Neural progenitor cell (in vitro differentiated cells): ENCODE measurements around the gene NCK2. TPM values are rescaled to one million over a fixed set of nuclear protein-coding genes. Genes with fewer than 3 reads are reported as not detected.

Source experiments
- DNase-seq: peaks from one replicate; pipeline ENCODE4 v3.0.0-alpha.2; 2016; ENCODE audit warnings: low spot score
- H2AFZ ChIP-seq: fragments of 200-600 bp; sonication (generic); replicated peaks from 2 replicates; pipeline ENCODE4 v1.6.1; 2016; ENCODE audit warnings: antibody characterized with exemption
- H3F3A ChIP-seq: fragments of 200-600 bp; sonication (generic); 2 replicates; pipeline ENCODE4 v1.6.1; 2016; ENCODE audit warnings: antibody characterized with exemption, low read depth
- H3K27ac ChIP-seq: fragments of 200-600 bp; sonication (generic); 2 replicates; pipeline ENCODE4 v1.5.1; 2016; ENCODE audit warnings: mild to moderate bottlenecking
- H3K27me3 ChIP-seq: fragments of 200-600 bp; sonication (generic); 2 replicates; pipeline ENCODE4 v1.6.1; 2016; ENCODE audit warnings: mild to moderate bottlenecking, moderate library complexity
- H3K36me3 ChIP-seq: fragments of 200-600 bp; sonication (generic); 2 replicates; pipeline ENCODE4 v1.5.1; 2016
- H3K4me1 ChIP-seq: fragments of 200-600 bp; sonication (generic); 2 replicates; pipeline ENCODE4 v1.6.1; 2016; ENCODE audit warnings: mixed run types
- H3K4me2 ChIP-seq: fragments of 200-600 bp; sonication (generic); 2 replicates; pipeline ENCODE4 v1.6.1; 2016
- H3K4me3 ChIP-seq: fragments of 200-600 bp; sonication (generic); 2 replicates; pipeline ENCODE4 v1.5.1; 2016
- H3K79me2 ChIP-seq: fragments of 200-600 bp; sonication (generic); 2 replicates; pipeline ENCODE4 v1.6.1; 2016; ENCODE audit warnings: low read depth
- H3K9ac ChIP-seq: fragments of 200-600 bp; sonication (generic); 2 replicates; pipeline ENCODE4 v1.6.1; 2016
- H3K9me3 ChIP-seq: fragments of 200-600 bp; sonication (generic); 2 replicates; pipeline ENCODE4 v1.5.1; 2016; ENCODE audit warnings: low read depth
- H4K20me1 ChIP-seq: fragments of 200-600 bp; sonication (generic); 2 replicates; pipeline ENCODE4 v1.6.1; 2016; ENCODE audit warnings: low read depth
- H3K27ac Mint-ChIP-seq: 3 replicates; pipeline ENCODE4 v1.8.0; 2021; ENCODE audit warnings: mixed read lengths
- H3K27me3 Mint-ChIP-seq: 2 replicates; pipeline ENCODE4 v1.8.0; 2022; ENCODE audit warnings: low read depth, mild to moderate bottlenecking, inconsistent platforms, moderate library complexity, mixed read lengths; ENCODE audit not compliant: insufficient read depth
- H3K36me3 Mint-ChIP-seq: 3 replicates; pipeline ENCODE4 v1.8.0; 2021; ENCODE audit warnings: mixed read lengths
- H3K4me1 Mint-ChIP-seq: 3 replicates; pipeline ENCODE4 v1.8.0; 2021; ENCODE audit warnings: mixed read lengths
- H3K4me3 Mint-ChIP-seq: 3 replicates; pipeline ENCODE4 v1.8.0; 2021; ENCODE audit warnings: mild to moderate bottlenecking, moderate library complexity, mixed read lengths
- H3K9me3 Mint-ChIP-seq: 3 replicates; pipeline ENCODE4 v1.8.0; 2020; ENCODE audit warnings: mixed read lengths
- EZH2 ChIP-seq: fragments of 200-600 bp; sonication (generic); IDR thresholded peaks from 2 replicates; pipeline ENCODE4 v1.6.1; 2017; ENCODE audit warnings: antibody characterized with exemption, mild to moderate bottlenecking, moderate library complexity
- EZH2phosphoT487 ChIP-seq: fragments of 200-600 bp; sonication (generic); IDR thresholded peaks from 2 replicates; pipeline ENCODE4 v1.6.1; 2017; ENCODE audit warnings: antibody characterized with exemption
- total RNA-seq: library from RNA; depleted of rRNA; stranded (reverse); fragments of >200 nt; gene quantifications from 2 replicates; pipeline ENCODE4 v1.2.3, GENCODE V29; 2015; ENCODE audit warnings: low replicate concordance
- TF ChIP-seq, protein P1 (sequence below): fragments of 200-600 bp; sonication (generic); IDR thresholded peaks from 2 replicates; pipeline ENCODE4 v1.5.1; 2017; ENCODE audit warnings: antibody characterized with exemption, mild to moderate bottlenecking

Gene NCK2
- total RNA-seq, 1 donor from 2014 or later = 26.2 TPM

DNA sequence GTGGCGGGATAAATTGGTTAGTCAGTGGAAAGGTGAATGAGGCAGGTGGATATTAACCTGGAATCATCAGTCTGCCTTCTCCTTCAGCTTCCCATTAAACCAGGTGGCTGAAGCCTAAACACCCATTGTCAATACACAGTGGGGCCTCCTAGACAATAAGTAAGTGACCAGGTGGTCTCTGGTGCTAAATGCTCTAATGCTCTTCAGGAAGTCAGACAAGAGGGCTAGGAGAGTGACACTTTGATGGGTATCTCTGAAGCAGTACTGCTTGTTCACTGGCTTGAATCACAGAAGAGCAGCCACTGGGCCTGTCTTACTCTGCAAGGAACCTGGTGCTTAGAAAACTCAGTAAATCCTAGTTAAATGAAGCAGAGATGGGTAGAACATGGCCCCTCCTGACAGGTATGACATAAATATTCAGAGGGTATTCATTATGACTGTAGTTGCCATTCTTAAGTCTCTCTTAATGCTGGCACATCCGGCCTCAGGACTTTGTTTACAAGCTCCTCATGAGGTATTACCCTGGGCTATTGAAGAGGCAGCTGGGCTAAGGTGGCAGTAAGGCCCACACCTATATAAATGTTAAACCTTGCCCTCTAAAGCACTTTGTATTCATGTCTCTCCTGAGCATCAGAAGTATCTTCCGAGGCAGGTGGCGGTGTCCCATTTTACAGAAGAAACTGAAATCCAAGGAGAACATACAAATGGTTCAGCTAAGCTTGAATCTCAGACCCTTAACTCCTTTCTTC is 104.9 kb downstream of the NCK2 start:
- no peak overlapping the region for H2AFZ ChIP-seq
- no peak overlapping the region for H3K27ac Mint-ChIP-seq
- H3K9me3 ChIP-seq = no peaks in the 10 kb centered on the region

DNA sequence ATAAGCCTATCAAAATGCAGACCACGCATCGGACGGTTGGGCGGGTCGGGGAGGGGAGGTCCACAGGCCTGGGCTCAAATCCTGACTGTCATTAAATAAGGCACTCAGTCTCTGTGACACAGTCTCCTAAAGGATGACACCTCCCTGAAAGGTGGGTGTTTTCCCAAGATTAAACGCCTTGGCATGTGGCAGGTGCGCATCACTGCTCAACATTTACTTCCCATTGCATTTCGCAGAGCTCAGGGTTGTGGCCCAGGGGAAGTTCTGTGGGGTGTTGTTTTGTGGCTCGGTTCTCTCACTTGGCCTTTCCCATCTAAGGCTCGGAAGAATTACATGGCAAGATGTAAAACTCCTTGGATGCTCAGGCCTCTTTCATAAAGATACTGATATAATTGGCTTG is 107.4 kb downstream of the NCK2 start:
- Mint-ChIP-seq H3K4me1 (peaks cover 9% of the 10 kb centered on the region), H3K4me3 (no peak overlapping the region), H3K36me3 (peaks cover 22% of the 10 kb centered on the region), H3K27me3 (peaks cover 2% of the 10 kb centered on the region), H3K9me3 (peaks cover 3% of the 10 kb centered on the region), H3K27ac (no peak overlapping the region)
- no peaks in the 10 kb centered on the region for H3F3A ChIP-seq
- H3K4me1 ChIP-seq = no peaks in the 10 kb centered on the region
- no peak overlapping the region for H3K9ac ChIP-seq
- no peaks in the 10 kb centered on the region for H3K9me3 ChIP-seq
- no peak for TF ChIP-seq EZH2
- TF ChIP-seq EZH2phosphoT487 = no peak
- TF ChIP-seq, protein P1, sequence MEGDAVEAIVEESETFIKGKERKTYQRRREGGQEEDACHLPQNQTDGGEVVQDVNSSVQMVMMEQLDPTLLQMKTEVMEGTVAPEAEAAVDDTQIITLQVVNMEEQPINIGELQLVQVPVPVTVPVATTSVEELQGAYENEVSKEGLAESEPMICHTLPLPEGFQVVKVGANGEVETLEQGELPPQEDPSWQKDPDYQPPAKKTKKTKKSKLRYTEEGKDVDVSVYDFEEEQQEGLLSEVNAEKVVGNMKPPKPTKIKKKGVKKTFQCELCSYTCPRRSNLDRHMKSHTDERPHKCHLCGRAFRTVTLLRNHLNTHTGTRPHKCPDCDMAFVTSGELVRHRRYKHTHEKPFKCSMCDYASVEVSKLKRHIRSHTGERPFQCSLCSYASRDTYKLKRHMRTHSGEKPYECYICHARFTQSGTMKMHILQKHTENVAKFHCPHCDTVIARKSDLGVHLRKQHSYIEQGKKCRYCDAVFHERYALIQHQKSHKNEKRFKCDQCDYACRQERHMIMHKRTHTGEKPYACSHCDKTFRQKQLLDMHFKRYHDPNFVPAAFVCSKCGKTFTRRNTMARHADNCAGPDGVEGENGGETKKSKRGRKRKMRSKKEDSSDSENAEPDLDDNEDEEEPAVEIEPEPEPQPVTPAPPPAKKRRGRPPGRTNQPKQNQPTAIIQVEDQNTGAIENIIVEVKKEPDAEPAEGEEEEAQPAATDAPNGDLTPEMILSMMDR = no peak
- no peaks in the 10 kb centered on the region for H3K36me3 ChIP-seq
- H4K20me1 ChIP-seq = peaks cover 16% of the 10 kb centered on the region
- H3K79me2 ChIP-seq = peaks cover 52% of the 10 kb centered on the region
- no peak overlapping the region for H3K4me3 ChIP-seq
- no peak overlapping the region for H3K4me2 ChIP-seq
- no peak overlapping the region for H2AFZ ChIP-seq
- H3K27ac ChIP-seq = no peak overlapping the region
- no peak for DNase-seq
- no peaks in the 10 kb centered on the region for H3K27me3 ChIP-seq

More for the DNA sequence above, 104.9 kb downstream of the NCK2 start:
- H3K4me1 Mint-ChIP-seq = peaks cover 7% of the 10 kb centered on the region
- H3K4me3 Mint-ChIP-seq = no peak overlapping the region
- Histone ChIP-seq H3K4me3 (no peak overlapping the region), H3K4me2 (no peak overlapping the region), H3K4me1 (no peaks in the 10 kb centered on the region), H3K27me3 (no peaks in the 10 kb centered on the region), H3K36me3 (no peaks in the 10 kb centered on the region), H3K27ac (no peak overlapping the region), H3F3A (no peaks in the 10 kb centered on the region), H3K79me2 (peaks cover 52% of the 10 kb centered on the region), H4K20me1 (peaks cover 19% of the 10 kb centered on the region), H3K9ac (no peak overlapping the region)
- peaks cover 12% of the 10 kb centered on the region for H3K36me3 Mint-ChIP-seq
- peaks cover 3% of the 10 kb centered on the region for H3K9me3 Mint-ChIP-seq
- DNase-seq = no peak
- TF ChIP-seq EZH2 (no peak), EZH2phosphoT487 (no peak)
- TF ChIP-seq, protein P1 = no peak
- H3K27me3 Mint-ChIP-seq = peaks cover 4% of the 10 kb centered on the region

DNA sequence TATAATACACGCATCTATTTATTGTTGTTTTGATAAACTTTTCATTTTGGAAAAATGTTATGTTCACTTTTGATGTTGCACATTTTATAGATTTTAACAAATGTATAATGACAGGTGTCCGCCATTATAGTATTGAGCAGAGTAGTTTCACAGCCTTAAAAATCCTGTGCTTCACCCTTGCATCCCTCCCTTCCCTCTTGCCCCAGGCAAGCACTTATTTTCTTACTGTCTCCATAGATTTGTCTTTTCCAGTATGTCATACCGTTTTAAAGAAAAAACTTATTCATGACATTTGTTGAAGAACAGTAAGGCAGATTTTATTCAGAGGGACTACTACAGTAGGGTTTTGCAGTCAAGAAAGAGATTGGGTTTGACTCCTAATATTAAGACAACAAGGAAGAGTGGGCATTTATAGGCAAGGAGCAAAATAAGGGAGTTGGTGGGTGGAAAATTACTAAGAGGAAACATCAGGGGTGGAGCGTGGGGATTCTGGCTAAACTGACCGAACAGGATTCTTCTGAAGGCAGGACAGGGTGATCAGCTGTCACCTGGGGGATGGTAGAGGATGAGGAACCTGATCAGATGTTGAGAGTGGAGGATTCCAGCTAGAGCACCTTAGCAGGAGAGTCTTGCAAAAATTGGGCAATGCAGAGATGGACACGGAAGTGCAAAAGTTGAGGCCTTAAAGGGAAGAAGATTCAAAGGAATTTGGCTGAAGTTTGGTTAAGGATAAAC is 108.8 kb downstream of the NCK2 start:
- H3K9ac ChIP-seq = no peak overlapping the region
- H3K4me3 Mint-ChIP-seq = no peak overlapping the region
- H3K4me2 ChIP-seq = no peak overlapping the region

More for the DNA sequence above, 108.8 kb downstream of the NCK2 start:
- Histone ChIP-seq H3F3A (no peaks in the 10 kb centered on the region), H2AFZ (no peak overlapping the region), H3K9me3 (no peaks in the 10 kb centered on the region), H3K27me3 (no peaks in the 10 kb centered on the region), H3K36me3 (no peaks in the 10 kb centered on the region), H3K27ac (no peak overlapping the region), H3K4me1 (peaks cover 4% of the 10 kb centered on the region), H3K4me3 (no peak overlapping the region), H3K79me2 (peaks cover 50% of the 10 kb centered on the region), H4K20me1 (peaks cover 18% of the 10 kb centered on the region)
- peaks cover 23% of the 10 kb centered on the region for H3K36me3 Mint-ChIP-seq
- H3K27ac Mint-ChIP-seq = no peak overlapping the region
- peaks cover 2% of the 10 kb centered on the region for H3K27me3 Mint-ChIP-seq
- no peak for DNase-seq
- TF ChIP-seq EZH2phosphoT487 (no peak), EZH2 (no peak)
- TF ChIP-seq, protein P1 = no peak
- H3K4me1 Mint-ChIP-seq = peaks cover 12% of the 10 kb centered on the region
- H3K9me3 Mint-ChIP-seq = peaks cover 3% of the 10 kb centered on the region
